Ishikawa (cell line): Measurements from ENCODE around the gene BEND5.

ENCODE experiments used
- CEBPB ChIP-seq: IDR thresholded peaks from 2 replicates; pipeline ENCODE4 v1.6.1; 2012
- EGR1 ChIP-seq: IDR thresholded peaks from 2 replicates; pipeline ENCODE4 v1.6.1; 2012
- EP300 ChIP-seq: IDR thresholded peaks from 2 replicates; pipeline ENCODE4 v1.6.1; 2012; ENCODE audit warnings: borderline replicate concordance
- FOXM1 ChIP-seq: IDR thresholded peaks from 2 replicates; pipeline ENCODE4 v1.6.1; 2012; ENCODE audit warnings: low read depth, borderline replicate concordance
- NFIC ChIP-seq: IDR thresholded peaks from 2 replicates; pipeline ENCODE4 v1.6.1; 2012
- RAD21 ChIP-seq: IDR thresholded peaks from 2 replicates; pipeline ENCODE4 v1.6.1; 2012; ENCODE audit warnings: low read depth
- REST ChIP-seq: IDR thresholded peaks from 2 replicates; pipeline ENCODE4 v1.6.1; 2012; ENCODE audit warnings: low read depth, mild to moderate bottlenecking
- TAF1 ChIP-seq: IDR thresholded peaks from 2 replicates; pipeline ENCODE4 v1.6.1; 2012; ENCODE audit warnings: low read depth, mild to moderate bottlenecking
- TCF12 ChIP-seq: IDR thresholded peaks from 2 replicates; pipeline ENCODE4 v1.6.1; 2012; ENCODE audit warnings: low read depth
- TEAD4 ChIP-seq: IDR thresholded peaks from 2 replicates; pipeline ENCODE4 v1.6.1; 2012
- YY1 ChIP-seq: IDR thresholded peaks from 2 replicates; pipeline ENCODE4 v1.6.1; 2012; ENCODE audit warnings: low read depth
- TF ChIP-seq, protein P1 (sequence below): IDR thresholded peaks from 2 replicates; pipeline ENCODE4 v1.6.1; 2012
- TF ChIP-seq, protein P2 (sequence below): IDR thresholded peaks from 2 replicates; pipeline ENCODE4 v1.6.1; 2012

- no peak for TF ChIP-seq FOXM1
- no peak for TF ChIP-seq REST
- TF ChIP-seq, protein P1, sequence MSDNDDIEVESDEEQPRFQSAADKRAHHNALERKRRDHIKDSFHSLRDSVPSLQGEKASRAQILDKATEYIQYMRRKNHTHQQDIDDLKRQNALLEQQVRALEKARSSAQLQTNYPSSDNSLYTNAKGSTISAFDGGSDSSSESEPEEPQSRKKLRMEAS: no peak
- no peak for TF ChIP-seq EP300
- no peak for TF ChIP-seq TEAD4
- TF ChIP-seq CEBPB: no peak
- no peak for TF ChIP-seq EGR1
- no peak for TF ChIP-seq YY1
- no peak for TF ChIP-seq TCF12
- no peak for TF ChIP-seq RAD21
- no peak for TF ChIP-seq NFIC
- TF ChIP-seq, protein P2, sequence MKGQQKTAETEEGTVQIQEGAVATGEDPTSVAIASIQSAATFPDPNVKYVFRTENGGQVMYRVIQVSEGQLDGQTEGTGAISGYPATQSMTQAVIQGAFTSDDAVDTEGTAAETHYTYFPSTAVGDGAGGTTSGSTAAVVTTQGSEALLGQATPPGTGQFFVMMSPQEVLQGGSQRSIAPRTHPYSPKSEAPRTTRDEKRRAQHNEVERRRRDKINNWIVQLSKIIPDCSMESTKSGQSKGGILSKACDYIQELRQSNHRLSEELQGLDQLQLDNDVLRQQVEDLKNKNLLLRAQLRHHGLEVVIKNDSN: no peak
- TF ChIP-seq TAF1: no peak
Measured at GRCh38 chr1:48704736-48705135, 72.0 kb downstream of the BEND5 start.
